GM19238 (cell line): ENCODE measurements around the gene DPH7.
"Not testable (repeated sequence)": the region's sequence is repeated elsewhere in the genome, so short reads cannot be mapped to it uniquely, and the experiment has no call there.

ENCODE experiments used
- DNase-seq: peaks from one replicate; pipeline ENCODE4 v3.0.0; 2011; ENCODE audit warnings: low spot score; ENCODE audit not compliant: insufficient read length

Gene DPH7

DNA sequence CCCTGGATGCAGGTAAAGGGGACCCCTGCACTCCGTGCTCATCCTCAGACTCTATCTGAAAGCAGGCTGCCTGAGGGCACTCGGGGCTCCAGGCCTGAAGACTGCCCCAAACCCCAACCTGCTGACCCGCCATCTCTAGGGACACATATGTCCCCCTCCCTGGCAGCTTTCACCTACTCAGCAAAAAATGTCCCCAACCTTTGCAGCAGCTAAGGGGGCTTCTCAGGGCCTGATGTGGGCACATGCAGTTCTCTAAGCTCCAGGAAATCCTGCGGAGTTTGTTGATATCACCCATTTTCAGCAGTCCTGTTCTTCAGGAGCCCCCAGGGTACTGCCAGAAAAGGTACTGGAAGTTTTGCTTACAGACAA lies 2.2 kb upstream of the DPH7 start:
- no peak for DNase-seq

DNA sequence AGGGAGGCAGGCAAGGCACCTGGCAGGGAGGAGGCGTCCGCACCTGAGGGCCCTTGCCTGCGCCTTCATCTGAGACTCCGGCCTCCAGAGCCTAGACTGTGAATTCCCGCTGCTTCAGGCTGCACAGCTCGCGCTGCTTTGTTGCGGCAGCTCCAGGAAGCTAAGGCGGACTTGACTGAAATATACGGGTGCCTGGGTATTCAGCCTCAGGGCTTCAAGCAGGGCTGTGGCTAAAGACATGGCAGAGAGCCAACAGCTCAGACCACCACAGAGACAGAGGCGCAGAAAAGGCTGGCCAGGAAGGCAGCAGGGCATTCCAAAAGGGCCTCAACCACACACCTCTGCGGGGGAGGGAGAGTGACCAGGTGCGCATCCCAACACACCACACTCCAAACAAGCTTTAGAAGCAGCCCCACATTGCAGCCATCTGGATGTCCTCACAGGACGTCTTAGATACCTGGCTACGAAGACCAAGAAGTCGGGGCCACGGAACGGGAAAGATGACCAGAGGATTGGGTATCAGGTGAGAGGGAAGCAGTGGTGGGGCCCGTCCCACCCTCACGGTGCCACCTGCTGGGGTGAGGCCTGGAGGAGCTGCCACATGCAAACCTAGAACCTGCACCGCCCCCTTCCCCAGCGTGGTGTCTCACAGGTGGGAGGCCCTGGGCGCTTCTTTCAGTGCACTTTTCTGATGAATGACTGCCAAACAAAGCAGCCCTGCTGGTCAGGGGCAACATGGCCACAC lies 1.7 kb upstream of the DPH7 start:
- no peak for DNase-seq

DNA sequence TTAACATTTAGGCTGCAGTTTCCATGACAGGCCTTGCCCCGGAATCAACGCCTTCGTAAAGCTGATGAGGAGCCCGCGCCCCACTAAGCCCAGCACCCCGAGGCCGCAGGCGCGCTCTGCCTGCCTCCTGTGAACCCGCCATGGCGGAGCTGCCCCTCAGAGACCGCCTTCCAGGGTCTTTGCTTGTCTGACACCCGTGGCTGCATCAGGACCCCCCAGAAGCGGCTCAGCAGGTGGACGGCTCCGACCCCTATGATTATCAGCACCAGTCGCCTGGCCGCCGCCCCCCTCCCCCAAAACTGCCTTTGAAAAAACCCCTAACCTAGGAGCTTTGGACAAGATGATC lies 507 bp upstream of the DPH7 start:
- DNase-seq: no peak

DNA sequence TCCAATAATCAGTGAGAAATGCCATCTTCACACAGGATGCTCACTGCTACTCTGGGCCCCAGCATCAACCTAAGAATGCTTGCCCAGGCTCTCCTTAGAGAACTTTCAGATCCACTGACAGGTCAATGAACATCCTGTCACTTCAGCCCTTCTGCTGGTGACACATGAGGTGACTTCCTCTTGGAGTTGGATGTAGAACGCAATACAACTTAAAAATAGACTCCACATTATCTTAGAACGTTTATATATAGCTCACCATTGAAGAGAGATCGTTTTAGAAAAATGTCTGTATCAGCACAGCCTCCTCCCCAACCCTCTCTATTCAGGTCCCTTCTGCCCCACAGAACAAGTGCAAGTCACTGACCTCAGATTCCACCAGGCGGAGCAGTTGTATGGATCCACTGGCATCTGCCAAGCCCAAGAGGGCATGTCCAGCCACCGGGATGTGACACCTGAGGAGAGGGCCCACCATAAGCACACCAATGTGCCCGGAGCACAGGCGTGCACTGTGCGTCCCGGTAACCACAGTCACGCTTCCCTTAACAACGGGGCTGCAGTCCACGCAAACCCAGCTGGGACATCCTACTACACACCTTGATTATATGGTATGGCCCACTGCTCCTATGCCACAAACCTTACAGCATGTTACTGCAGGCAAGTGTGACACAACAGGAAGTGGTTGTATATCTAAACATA lies 2.9 kb downstream of the DPH7 start:
- DNase-seq: no peak

DNA sequence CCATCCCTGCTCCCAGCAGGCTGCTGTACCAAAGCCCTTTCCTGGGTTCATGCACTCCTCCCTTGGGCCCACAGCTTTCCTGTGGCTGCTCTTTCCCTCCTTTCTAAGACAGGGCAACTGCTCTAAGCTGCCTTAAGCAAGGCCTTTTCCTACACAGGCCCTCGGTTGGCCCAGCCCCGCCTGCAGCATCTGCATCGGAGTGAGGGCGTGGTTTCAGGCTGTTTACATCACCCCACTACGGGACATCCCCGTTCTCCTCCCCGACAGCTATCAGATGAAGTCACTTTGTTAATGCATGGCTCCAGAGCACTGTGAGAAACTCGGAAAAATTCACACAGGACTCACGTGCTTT lies 3.4 kb downstream of the DPH7 start:
- no peak for DNase-seq

DNA sequence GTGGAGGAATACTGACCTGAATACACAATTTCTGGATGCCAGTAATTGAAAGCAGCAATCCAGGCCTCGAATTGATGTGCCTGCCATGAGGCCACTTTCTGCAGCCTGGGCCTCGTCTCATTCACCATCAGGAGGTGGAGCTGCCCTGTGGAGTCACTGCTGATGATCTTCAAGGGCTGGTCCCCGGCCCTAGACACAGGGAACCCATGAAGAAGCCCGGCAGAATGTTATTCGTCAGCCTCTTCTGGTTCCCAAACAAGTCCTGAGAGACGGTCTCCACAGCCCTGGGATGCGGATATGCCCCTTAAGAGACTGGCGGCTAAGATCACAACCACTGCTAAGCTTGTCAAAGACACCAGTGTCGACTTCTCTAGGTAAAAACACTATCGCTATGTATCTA lies 4.5 kb downstream of the DPH7 start:
- no peak for DNase-seq

DNA sequence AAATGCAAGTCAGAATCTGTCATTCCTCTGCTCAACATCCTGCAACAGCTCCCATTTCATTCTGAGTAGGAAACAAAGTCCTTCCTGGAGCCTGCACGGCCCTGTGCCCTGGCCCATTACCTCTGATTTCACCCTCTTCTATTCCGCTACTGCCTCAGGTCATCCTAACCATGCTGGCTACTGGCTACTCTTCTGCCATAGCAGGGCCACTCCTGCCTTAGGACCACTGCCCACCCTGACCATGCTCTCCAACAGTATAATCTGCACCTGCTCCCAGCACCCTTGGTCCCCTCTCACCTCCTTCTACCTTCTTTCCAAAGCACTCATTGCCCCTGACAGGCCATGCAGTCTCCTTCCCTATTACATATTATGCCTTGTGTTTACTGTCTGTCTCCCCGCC lies 8.2 kb downstream of the DPH7 start:
- no peak for DNase-seq

DNA sequence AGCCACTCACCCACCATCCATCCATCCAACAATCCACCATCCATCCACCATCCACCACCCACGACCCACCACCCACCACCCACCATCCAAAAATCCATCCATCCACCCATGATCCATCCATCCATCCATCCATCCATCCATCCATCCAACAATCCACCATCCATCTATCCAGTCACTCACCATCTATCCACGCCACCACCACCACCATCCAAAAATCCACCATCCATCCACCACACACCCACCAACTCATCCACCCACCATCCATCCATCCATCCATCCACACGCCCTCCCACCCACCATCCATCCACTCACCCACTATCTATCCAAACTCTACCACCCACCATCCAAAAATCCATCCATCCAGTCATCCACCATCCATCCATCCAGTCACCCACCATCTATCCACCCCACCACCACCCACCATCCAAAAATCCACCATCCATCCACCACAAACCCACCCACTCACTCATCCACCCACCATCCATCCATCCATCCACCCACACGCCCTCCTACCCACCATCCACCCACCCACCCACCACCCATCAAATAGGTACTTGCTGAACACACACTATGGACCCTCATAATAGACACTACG lies 9.0 kb downstream of the DPH7 start:
- DNase-seq: no peak

DNA sequence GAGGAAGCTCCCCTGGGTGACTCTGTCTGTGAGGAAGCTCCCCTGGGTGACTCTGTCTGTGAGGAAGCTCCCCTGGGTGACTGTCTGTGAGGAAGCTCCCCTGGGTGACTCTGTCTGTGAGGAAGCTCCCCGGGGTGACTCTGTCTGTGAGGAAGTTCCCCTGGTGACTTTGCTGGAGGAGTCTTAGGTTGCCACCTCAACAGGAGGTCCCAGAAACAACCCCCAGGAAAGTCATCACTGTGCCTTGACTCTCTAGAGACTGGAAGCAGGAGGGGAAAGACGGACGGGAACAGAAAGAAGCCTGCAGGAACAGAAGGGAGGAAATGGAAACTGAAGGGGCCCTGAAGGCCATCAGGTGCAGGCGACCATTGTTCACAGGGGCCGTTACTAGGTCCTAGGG lies 10.3 kb downstream of the DPH7 start:
- not testable (repeated sequence) for DNase-seq

DNA sequence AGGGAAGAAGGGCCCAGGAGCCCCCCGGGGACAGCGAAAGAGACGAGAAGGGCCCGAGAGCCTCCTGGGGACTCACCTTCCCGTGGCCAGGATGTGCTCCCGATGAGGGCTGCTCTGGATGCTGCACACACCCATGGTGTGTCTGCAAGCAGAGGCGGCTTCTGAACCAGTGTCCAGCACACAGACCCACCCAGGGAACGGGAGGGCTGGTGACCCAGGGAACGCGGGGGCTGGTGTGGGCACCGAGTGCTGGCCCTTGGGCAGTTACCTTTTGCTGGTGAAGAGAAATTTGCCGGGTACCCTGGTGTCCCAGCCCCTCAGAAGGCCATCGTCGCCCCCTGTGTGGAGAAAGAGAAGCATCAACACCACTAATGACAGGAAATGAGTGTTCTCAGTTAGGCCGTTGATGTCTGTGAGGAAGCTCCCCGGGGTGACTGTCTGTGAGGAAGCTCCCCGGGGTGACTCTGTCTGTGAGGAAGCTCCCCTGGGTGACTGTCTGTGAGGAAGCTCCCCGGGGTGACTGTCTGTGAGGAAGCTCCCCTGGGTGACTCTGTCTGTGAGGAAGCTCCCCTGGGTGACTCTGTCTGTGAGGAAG lies 13.8 kb downstream of the DPH7 start:
- DNase-seq: no peak

DNA sequence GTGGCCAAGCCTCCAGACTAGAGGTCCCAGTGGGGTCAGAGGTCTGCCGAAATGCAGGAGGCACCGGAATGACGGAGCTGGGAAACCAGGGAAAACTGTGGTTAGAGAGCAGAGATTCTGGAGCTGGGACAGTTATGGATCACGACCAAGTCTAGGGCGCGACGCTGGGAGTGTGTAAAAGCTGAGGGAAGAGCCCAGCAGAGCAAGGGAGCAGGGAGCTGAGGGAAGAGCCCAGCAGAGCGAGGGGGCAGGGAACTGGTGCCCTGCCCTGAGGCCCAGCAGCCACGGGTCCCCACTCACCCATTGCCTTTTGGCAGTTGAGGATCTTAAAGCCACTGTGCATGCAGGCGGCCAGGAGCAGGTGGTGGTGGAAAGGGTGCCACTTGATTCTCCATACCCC lies 14.6 kb downstream of the DPH7 start:
- DNase-seq: no peak

DNA sequence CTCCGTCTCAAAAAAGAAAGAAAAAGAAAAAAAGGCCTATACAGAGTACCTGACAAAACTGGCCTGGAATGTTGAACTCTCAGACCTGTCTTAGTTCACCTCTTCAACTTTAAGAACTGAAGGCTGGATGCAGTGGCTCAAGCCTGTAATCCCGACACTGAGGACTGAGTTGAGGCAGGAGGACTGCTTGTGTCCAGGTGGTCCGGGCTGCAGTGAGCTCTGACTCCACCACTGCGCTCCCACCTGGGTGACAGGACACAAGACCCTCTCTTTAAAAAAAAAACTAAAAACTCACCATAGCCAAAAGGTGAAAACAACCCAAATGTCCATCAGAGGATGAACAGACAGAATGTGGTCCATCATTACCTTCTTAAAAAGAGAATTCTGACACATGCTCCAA lies 20.6 kb downstream of the DPH7 start:
- no peak for DNase-seq

DNA sequence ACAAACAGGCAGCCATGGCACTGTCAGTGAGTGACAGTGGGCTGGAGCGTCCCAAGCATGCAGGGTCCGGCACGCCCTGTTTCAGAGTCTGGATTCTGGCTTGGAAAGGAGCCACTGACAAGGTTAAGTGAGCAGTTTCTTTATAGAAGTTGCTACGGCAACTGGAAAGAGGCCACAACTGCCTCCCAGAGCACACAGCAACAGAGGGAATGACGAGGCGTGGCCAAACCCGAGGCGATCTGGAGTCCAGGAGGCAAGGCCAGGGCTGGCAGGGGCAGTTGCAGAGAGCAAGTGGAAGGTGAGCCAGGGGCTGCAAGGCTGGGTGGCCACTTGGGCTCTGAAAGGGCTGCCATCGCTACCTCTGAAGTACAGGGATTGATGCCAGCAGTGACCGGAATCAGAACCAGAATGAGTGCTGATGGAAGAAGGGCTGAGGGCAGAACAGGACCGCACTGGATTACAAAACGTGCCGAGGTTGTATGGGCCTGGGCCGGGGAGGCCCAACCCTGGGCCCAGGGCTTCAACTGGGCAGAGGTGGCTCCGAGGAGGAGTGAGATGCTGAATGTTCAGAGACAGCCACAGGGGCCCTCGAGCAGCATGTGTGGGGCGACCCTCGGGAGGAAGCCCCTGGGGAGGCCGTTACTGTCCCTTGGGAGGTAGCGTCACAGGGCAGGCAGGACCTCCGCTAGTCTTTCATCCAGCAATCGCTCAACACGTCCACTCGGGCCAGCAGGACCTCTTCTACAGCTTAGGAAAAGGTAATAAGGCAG lies 22.5 kb downstream of the DPH7 start:
- DNase-seq: no peak

DNA sequence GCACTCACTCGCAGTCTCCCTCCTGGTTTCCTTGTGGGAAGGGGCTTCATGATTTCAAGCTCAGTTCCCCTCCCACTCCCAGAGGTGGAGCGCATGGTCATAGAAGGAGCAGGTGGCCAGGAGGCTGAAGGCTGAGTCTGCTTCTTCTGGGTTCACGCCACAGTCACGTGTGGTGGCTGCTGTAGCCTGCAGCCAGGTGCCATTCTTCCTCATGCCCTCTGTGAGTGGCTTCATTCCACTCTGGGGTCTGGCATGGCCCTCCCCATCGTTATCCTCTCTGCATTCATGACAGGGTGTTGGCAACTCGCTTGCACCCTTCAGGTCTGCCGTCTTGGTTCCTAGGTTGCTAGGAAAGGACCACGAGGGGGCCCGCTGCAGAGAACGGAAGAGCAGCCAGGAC lies 23.5 kb downstream of the DPH7 start:
- no peak for DNase-seq

DNA sequence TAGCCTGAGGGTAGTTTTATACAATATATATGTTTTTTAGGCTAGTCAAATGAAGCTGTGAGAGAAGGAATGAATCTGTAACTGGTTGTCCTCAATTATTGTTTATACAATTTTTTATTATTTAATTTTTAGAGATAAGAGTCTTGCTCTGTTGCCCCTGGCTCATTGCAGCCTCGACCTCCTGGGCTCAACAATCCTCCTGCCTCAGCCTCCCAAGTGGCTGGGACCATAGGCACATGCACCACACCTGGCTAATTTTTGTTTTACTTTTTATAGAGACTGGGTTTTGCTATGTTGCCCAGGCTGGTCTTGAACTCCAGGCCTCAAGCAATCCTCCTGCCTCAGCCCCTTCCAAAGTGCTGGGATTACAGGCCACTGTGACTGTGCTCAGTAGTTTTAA lies 24.4 kb downstream of the DPH7 start:
- no peak for DNase-seq

DNA sequence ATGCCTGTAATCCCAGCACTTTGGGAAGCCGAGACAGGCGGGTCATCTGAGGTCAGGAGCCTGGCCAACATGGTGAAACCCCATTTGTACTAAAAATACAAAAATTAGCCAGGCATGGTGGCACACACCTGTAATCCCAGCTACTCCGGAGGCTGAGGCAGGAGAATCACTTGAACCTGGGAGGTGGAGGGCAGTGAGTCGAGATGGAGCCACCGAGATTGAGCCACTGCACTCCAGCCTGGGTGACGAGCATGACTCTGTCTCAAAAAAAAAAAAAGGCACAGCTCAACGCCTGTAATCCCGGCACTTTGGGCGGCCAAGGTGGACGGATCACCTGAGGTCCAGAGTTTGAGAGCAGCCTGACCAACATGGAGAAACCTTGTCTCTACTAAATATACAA lies 25.1 kb downstream of the DPH7 start:
- DNase-seq: not testable (repeated sequence)

DNA sequence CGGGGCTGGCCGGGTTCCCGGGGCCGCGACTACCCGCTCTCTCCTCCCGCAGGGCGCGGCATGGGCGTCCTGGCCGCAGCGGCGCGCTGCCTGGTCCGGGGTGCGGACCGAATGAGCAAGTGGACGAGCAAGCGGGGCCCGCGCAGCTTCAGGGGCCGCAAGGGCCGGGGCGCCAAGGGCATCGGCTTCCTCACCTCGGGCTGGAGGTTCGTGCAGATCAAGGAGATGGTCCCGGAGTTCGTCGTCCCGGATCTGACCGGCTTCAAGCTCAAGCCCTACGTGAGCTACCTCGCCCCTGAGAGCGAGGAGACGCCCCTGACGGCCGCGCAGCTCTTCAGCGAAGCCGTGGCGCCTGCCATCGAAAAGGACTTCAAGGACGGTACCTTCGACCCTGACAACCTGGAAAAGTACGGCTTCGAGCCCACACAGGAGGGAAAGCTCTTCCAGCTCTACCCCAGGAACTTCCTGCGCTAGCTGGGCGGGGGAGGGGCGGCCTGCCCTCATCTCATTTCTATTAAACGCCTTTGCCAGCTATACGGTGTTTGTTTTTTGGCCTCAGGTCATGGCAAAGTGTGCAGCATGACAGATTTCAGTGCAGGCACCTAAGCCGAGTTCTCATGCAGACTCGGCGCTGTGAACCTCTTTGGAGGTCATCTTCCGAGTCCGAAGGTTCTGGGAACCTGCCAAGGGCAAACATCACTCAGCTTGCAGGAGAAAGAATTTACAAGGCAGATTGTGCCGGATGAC lies 26.5 kb downstream of the DPH7 start:
- DNase-seq: peak; percentile 61

DNA sequence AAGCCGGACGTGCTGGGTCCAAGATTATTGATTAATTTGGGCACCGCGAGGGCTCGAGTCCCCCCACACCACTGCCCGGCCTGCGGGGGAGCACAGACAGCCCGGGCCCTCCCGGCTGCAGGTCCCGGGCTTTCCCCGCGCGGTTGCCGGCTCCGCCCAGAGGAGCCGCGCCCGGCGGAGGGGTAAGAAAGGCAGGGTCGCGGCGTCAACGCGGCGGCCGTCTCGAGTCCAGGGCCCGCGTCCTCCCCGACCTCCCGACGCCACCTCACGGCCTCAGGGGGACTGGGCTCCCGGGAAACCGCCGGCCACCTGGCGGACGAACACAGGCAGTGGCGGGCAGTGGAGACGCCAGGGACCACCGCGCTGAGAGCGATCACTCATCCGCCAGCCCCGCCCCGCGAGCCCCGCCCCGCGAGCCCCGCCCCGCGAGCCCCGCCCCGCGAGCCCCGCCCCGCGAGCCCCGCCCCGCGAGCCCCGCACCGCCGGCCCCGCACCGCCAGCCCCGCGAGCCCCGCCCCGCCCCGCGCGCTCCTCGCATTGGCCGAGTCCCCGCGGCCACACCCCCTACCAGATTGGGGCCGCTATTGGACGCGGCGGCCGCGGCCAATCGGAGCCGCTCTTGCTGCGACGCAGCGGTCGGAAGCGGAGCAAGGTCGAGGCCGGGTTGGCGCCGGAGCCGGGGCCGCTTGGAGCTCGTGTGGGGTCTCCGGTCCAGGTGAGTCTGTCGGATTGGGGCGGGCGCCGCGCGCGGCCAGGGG lies 27.3 kb downstream of the DPH7 start, which contains the start of gene MRPL41:
MRPL41 (plus strand) TSS at position 616 of the 758 bp plus-strand sequence. CDS start 203 bp downstream, outside the sequence.
- peak; percentile 99 for DNase-seq

DNA sequence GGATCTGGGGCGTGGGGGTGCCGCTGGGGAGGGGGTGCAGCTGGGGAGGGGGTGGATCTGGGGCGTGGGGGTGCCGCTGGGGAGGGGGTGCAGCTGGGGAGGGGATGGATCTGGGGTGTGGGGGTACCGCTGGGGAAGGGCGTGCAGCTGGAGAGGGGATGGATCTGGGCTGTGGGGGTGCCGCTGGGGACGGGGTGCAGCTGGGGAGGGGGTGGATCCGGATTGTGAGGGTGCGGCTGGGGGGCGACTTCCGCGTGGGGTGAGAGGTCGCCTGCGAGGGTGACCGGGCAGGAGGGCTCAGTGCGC lies 27.8 kb downstream of the DPH7 start:
- not testable (repeated sequence) for DNase-seq

DNA sequence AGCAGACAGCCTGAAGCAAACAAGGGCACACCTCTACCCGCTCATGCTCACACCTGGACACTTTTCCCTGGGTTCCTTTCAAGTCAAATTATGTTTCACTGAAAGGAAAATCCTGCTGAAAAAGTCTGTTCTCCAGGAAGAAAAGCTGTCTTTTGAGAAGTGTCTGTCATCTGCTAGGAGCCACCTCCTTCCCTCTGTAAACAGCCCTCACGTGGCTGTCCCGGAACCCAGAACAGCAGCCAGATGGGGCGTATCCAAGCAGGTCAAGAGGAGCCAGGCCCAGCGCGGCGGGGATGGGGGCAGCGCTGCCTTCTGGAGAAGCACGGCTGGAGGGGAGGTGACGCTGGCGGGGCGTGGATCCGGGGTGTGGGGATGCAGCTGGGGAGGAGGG lies 28.5 kb downstream of the DPH7 start, which contains the start of gene PNPLA7:
PNPLA7 (minus strand) TSS at position 172 of the 391 bp plus-strand sequence. CDS start 205 bp downstream, outside the sequence.
- DNase-seq: peak; percentile 71
